MG63 (cell line): ENCODE measurements around the gene WDR90. TPM values are rescaled to one million over a fixed set of nuclear protein-coding genes. Genes with fewer than 3 reads are reported as not detected.

Experiments used
- DNase-seq: peaks from one replicate; pipeline ENCODE4 v3.0.0-alpha.2; 2020
- H3K27me3 ChIP-seq: fragments of 250-450 bp; sonication (Bioruptor Pico); 2 replicates; pipeline ENCODE4 v1.5.1; 2020; ENCODE audit warnings: mild to moderate bottlenecking, moderate library complexity
- H3K36me3 ChIP-seq: fragments of 250-450 bp; sonication (Bioruptor Pico); 2 replicates; pipeline ENCODE4 v1.5.1; 2020; ENCODE audit warnings: mild to moderate bottlenecking, moderate library complexity
- H3K4me3 ChIP-seq: fragments of 250-450 bp; sonication (Bioruptor Pico); 2 replicates; pipeline ENCODE4 v1.5.1; 2020; ENCODE audit warnings: mild to moderate bottlenecking, moderate library complexity
- H3K9me3 ChIP-seq: fragments of 250-450 bp; sonication (Bioruptor Pico); 2 replicates; pipeline ENCODE4 v1.5.1; 2020; ENCODE audit warnings: mild to moderate bottlenecking, moderate library complexity
- total RNA-seq: library from RNA; depleted of rRNA; stranded (reverse); fragments of >200 nt; shearing (Covaris generic); gene quantifications from 2 replicates; pipeline ENCODE4 v1.2.3, GENCODE V29; 2014; ENCODE audit warnings: low replicate concordance

The WDR90 gene
- total RNA-seq, 1 experiment from 2014 or later = 17.3 TPM

DNA sequence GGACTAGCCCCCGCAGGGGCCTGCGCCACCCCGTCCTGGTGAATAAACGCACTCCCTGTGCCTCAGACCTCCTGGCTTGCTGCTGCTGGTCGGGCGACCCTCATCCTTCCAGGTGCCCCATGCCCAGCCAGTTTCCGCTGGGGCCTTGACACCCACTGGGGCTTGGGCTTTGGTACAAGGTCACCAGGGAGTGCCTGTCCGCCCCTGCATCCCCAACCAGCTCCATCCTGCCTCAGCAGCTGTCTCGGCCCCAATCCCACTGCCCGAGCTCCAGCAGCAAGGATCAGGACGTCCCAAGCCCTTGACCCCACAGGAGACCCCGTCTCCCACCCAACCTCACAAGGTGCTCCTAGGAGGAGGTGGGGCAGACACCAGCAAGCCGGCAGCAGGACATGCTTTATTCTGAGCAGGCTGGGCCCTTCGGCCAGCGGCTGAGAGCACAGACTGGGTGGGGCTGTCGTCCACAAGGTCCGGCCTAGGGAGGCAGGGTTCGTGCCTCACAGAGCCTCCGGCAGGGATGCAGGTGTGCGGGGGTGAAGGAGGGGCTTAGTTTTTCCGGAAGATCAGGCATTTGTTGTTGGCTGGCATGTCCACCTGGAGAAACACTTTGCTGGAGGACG, 15.0 kb upstream of the WDR90 start:
- Histone ChIP-seq H3K27me3 (no peaks in the 10 kb centered on the region), H3K9me3 (no peaks in the 10 kb centered on the region)
- no peak for DNase-seq

DNA sequence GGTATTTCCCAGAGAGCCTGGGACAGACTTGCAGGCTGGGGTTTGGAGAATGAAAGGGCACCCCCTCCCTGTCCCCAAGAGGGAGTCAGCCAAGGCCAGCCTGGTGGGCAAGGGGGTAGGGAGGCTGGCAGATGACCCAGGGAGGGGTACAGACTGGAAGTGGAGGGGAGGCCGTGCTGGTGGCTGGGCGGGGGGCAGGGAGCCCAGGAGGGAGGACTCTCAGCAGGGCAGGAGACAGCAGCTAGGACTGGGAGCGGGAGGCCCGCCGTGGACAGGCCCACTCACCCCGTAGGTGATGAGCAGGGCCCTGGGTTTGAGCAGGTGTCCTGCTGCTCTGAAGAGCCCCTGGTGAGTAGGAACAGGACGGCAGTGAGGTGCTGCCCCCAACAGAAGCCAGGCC, 14.2 kb upstream of the WDR90 start:
- Histone ChIP-seq H3K36me3 (peaks cover 9% of the 10 kb centered on the region), H3K4me3 (peak overlapping the region; percentile 63), H3K27me3 (no peaks in the 10 kb centered on the region)

More for the DNA sequence above, 15.0 kb upstream of the WDR90 start:
- peaks cover 9% of the 10 kb centered on the region for H3K36me3 ChIP-seq
- H3K4me3 ChIP-seq = no peak overlapping the region

DNA sequence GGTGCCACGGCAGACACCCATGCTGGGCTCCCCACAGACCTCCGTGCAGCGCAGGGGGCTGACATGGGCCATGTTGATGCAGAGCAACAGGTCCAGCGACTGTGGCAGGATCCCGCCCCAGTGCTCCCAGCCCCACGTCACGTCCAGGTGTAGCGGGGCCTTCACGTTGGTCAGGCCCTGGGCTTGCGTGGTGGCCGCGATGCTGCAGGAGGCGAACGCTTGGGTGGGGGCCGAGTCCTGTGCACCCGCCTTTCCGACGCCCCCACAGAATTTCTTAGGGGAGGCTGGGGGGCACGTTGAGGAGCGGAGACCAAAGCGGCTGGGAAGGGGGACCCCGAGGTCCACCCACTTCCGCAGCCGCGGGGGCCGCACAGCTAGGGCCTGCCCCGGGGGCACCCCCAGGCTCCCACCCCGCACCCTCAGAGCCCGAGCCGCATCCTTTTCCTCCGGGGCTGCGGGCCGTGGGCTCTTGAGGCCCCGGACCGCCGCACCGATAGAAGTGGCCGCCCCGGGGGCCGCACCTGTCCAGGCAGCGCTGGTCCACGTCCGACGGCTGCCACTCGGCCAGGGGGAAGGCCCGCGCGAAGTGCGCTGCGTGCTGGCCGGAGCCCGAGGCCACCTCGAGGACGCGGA, 13.5 kb upstream of the WDR90 start:
- Histone ChIP-seq H3K36me3 (peaks cover 9% of the 10 kb centered on the region), H3K9me3 (no peaks in the 10 kb centered on the region)
- DNase-seq = no peak

More for the DNA sequence above, 14.2 kb upstream of the WDR90 start:
- H3K9me3 ChIP-seq = no peaks in the 10 kb centered on the region
- DNase-seq = no peak

DNA sequence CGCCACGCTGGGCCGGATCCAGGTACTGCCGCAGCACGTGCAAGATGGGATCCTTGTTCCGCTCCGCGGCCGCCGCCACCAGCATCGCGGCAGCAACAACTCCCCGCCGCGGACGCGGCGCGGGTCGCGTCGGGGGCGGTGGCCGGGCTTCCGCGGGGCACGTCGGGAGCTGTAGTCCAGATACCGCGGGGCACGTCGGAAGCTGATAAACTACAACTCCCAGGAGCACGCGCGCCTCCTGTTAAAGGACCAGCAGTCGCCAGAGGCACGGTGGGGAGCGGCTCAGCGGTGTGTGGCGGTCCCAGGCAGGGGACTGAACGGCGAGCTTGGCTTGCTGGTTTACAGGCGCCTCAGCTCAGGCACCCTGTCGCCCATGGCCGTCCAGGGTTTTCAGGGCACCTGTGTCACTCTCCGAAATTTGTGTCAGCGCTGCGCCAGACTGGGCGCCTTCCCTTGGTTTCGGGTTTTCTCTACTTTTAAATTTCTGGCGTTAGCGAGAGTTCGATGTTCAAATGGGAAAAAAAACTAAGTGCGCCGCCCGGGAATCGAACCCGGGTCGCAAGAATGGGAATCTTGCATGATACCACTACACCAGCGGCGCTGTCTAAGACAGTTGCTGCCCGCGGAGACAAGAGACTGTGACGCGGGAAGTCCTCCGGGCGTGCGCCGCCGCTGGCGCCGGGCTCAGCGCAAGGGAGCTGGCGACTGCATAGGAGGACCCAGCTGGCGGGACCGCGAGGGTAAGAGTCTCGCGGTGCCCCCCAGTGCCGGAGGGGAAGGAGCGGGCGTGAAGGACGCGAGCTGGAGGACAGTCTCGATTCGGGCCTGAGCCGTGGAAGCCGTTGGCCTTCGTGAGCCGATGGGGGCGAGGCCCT, 12.7 kb upstream of the WDR90 start, which contains the start of gene METTL26:
METTL26 (minus strand) TSS at position 100 of the 875 bp plus-strand sequence; CDS start at position 85, 15 bp downstream.
- H3K4me3 ChIP-seq = peak within 1 kb of the TSS; percentile 63
- peak; percentile 95 for DNase-seq
- peaks cover 9% of the 10 kb centered on the region for H3K36me3 ChIP-seq
- no peaks in the 10 kb centered on the region for H3K9me3 ChIP-seq
- no peaks in the 10 kb centered on the region for H3K27me3 ChIP-seq

More for the DNA sequence above, 13.5 kb upstream of the WDR90 start:
- Histone ChIP-seq H3K4me3 (peak overlapping the region; percentile 63), H3K27me3 (no peaks in the 10 kb centered on the region)

DNA sequence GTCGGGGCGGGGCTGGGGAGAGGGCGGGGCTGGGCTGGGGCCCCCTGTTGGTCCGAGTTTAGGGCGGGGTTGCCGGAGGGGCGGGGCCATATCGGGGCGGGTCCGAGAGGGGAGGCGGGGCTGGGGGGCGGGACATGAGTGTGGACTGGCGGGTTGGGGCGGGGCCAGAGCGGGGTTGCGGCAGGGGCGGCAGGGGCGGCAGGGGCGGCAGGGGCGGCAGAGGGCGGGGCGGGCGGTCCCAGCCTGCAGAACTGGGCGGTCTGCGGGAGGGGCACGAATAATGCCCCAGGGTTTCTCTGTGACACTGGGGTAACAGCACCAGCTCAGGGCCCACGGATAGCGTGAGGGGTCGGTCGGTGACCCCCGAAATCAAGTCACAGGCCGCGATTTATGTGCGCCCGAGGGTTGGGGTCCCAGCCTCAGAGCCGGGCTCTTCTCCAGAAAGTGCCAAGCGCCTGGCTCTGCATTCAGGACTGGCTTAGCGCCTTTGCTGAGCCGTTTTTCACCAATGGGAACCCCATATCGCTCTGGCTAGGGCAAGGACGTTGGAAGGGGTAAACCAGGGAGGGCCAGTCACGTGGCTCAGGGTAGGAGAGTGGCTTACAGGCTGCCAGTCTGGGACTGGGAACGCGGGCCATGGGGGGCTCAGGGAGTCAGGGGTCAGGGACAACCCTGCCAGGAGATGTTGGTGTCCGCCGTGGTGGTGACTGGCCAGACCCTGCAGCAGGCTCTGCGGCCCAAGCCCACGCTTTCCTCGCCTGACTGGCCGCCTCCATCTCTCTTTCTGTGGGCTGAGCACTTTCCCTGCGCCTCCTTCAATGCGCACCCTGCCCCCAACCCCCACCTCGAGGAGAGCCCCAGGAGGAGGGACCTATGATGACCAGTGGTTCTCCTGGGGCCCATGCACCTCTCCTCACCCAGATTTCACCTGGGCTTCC, 11.8 kb upstream of the WDR90 start:
- peak; percentile 83 for DNase-seq
- Histone ChIP-seq H3K9me3 (no peaks in the 10 kb centered on the region), H3K4me3 (peak overlapping the region; percentile 63)

DNA sequence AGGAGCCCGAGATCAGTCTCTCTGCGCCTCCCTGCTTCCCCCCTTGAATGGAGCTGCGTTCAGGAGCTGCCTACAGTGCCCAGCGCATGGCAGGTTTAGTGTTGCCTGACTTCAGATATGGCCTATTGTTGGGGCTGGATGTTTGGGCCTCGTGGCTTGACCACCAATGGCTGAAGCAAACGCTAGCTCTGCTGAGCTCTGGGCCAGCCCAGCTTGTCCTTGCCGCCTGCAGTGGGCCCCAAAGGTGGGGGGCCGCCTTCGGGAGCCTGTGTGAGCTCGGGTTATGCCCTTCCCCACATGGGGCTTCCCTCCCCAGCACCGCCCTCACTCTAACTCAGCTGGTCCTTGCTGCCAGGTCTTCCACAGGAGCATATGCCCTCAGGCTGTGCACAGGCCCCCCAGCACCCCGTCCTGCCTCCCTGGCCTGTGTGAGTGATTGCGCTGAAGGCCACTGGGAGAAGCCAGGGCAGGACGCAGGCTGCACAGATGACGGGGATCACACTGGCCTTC, 11.1 kb upstream of the WDR90 start:
- Histone ChIP-seq H3K27me3 (no peaks in the 10 kb centered on the region), H3K36me3 (peaks cover 15% of the 10 kb centered on the region), H3K4me3 (no peak overlapping the region), H3K9me3 (no peaks in the 10 kb centered on the region)
- DNase-seq = no peak

More for the DNA sequence above, 11.8 kb upstream of the WDR90 start:
- Histone ChIP-seq H3K27me3 (no peaks in the 10 kb centered on the region), H3K36me3 (peaks cover 9% of the 10 kb centered on the region)

DNA sequence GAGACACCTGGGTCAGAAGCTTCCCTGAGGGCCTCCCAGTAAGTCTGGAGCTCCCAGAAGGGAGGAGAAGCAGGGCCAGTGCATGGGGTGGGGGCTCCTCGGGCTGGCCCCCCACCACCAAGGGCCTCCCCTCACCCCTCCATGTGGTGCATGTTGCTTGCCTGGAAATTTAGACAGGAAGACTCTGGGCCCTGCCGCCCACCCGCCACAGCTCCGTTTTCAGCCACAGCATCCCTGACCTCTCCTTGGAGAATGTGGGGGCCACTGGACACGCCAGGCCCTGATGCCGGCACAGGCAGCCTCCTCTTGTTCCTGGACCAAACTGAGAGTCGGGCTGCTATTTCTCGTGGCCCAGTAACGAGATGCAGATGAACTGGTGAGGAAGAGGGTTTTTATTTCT, 10.3 kb upstream of the WDR90 start:
- peaks cover 19% of the 10 kb centered on the region for H3K36me3 ChIP-seq
- H3K4me3 ChIP-seq = no peak overlapping the region
- DNase-seq = no peak
- no peaks in the 10 kb centered on the region for H3K9me3 ChIP-seq
- no peaks in the 10 kb centered on the region for H3K27me3 ChIP-seq

DNA sequence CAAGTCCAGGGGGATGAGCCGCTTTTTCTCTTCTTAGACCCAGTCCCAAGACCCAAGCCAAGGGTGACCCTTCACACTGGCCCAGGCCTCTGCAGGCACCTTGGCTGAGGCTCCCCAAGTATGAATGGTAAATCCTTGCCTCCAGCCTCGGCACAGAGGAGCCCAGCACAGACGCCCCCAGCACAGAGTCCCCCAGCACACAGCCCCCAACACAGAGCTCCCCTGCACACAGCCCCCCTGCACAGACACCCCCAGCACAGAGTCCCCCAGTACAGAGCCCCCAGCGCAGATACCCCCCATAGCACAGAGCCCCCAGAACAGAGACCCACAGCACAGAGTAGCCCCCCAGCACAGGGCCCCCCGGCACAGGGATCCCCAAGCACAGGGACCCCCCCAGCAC, 8.6 kb upstream of the WDR90 start:
- Histone ChIP-seq H3K9me3 (no peaks in the 10 kb centered on the region), H3K4me3 (no peak overlapping the region), H3K36me3 (peaks cover 20% of the 10 kb centered on the region), H3K27me3 (no peaks in the 10 kb centered on the region)
- no peak for DNase-seq

DNA sequence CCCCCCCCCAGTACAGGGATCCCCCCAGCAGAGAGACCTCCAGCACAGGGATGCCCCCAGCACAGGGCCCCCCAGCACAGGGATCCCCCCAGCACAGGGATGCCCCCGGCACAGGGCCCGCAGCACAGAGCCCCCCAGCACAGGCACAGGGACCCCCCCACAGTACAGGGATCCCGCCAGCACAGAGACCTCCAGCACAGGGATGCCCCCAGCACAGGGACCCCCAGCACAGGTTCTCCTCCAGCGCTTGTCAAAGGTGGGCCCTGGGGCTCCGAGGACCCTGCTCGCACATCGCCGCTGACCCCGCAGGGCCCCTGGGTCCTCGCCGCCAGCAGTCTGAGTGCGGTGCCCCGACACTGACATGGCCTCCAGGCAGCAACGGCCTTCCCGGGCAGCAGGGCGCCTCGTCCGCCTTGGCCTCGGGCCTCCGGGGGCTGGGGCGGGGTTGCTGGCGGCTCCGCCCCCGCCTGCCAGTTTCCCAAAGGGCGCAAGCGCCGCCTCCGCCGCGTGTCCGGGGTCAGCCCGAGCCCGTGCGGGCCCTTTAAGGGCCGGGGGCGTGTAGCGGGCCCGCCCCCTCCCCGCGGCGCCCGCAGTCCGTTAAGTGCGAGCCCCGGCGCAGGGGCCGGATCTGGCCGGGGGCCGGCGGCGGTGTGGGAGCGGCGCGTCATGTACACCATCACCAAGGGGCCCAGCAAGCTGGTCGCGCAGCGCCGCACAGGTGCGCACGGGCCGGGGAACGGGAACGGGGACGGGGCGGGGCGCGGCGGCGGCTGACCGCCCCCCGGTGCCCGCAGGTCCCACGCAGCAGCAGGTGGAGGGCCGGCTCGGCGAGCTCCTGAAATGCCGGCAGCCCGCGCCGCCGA, 7.6 kb upstream of the WDR90 start, which contains the start of gene MCRIP2:
MCRIP2 (plus strand) TSS at position 503 of the 863 bp plus-strand sequence; CDS start at position 667, 164 bp downstream.
- Histone ChIP-seq H3K4me3 (peak within 1 kb of the TSS; percentile 63), H3K36me3 (peaks cover 20% of the 10 kb centered on the region), H3K27me3 (no peaks in the 10 kb centered on the region), H3K9me3 (no peaks in the 10 kb centered on the region)
- DNase-seq = peak; percentile 91

DNA sequence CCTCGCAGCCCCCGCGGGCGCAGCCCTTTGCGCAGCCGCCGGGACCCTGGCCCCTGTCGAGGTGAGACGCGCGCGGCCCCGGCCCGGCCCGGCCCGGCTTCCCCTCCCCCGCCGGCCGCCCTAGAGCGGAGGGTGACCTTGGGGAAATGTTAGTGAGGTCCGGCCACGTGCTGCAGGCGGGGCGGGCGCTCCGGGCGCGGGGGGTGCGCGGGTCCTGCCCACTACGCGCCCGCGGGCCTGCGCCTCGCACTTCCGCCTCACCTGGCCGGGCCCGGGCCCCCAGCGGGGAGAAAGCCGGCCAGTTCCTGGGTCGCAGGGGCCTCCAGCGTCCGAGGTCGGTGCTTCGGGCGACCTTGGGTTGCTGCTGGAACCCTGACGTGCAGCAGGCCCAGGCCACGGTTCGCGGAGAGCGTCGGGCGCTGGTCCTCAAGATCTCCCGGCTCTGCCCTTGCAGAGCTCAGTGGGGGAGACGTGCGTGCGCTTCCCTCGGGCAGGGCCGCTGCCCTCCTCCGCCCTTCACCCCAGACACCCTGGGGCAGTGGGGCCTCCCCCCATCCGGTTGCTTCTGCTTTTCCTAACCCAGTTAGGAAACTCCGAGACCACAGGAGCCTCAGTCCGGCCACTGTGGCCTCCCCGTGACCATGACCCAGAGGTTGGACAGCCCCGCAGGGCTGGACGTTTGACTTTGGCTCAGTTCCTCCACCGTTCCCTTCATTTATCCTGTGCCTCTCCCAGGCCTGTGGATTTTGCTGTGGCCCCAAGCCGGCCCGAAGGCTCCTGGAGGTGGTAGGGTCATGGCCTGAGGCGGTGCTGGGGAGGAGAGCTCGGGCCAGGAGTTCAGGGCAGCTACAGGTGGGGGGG, 6.7 kb upstream of the WDR90 start:
- peak overlapping the region; percentile 63 for H3K4me3 ChIP-seq
- peaks cover 25% of the 10 kb centered on the region for H3K36me3 ChIP-seq
- H3K27me3 ChIP-seq = no peaks in the 10 kb centered on the region
- H3K9me3 ChIP-seq = no peaks in the 10 kb centered on the region
- DNase-seq = peak; percentile 56

DNA sequence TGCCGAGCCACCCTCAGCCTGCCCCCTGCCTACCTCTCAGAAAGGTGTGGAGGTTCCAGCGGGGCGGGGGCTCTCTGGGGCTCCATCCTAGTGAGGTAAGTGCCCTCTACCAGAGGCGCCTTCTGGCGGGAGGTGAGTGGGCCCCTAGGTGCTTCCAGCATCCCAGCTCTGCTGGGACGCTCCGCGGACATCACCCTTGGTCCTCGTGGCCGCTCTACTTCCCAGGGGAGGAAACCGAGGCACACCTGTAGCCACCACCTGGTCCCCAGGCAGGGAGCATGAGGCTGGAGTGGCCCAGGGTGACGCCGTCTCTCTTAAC, 6.2 kb upstream of the WDR90 start:
- Histone ChIP-seq H3K36me3 (peaks cover 28% of the 10 kb centered on the region), H3K9me3 (no peaks in the 10 kb centered on the region), H3K4me3 (peak overlapping the region; percentile 63), H3K27me3 (no peaks in the 10 kb centered on the region)
- DNase-seq = no peak

DNA sequence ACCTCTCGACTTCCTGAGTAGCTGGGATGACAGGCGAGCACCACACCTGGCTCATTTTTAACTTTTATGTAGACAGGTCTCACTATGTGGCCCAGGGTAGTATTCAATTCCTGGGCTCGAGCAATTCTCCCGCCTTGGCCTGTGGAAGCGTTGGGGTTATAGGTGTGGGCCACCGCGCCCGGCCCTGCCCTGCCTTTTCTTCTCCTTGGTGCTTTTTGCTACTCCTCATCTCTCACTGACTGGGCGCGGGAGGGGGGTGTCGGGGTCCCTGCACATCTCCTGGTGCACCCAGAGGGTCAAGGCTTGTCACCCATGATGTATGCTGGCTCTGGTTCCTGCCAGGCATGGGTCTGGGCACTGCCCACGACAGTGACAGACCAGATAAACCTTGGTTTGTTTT, 4.6 kb upstream of the WDR90 start:
- H3K36me3 ChIP-seq = peaks cover 33% of the 10 kb centered on the region
- H3K4me3 ChIP-seq = no peak overlapping the region
- no peaks in the 10 kb centered on the region for H3K9me3 ChIP-seq
- H3K27me3 ChIP-seq = no peaks in the 10 kb centered on the region
- DNase-seq = no peak

DNA sequence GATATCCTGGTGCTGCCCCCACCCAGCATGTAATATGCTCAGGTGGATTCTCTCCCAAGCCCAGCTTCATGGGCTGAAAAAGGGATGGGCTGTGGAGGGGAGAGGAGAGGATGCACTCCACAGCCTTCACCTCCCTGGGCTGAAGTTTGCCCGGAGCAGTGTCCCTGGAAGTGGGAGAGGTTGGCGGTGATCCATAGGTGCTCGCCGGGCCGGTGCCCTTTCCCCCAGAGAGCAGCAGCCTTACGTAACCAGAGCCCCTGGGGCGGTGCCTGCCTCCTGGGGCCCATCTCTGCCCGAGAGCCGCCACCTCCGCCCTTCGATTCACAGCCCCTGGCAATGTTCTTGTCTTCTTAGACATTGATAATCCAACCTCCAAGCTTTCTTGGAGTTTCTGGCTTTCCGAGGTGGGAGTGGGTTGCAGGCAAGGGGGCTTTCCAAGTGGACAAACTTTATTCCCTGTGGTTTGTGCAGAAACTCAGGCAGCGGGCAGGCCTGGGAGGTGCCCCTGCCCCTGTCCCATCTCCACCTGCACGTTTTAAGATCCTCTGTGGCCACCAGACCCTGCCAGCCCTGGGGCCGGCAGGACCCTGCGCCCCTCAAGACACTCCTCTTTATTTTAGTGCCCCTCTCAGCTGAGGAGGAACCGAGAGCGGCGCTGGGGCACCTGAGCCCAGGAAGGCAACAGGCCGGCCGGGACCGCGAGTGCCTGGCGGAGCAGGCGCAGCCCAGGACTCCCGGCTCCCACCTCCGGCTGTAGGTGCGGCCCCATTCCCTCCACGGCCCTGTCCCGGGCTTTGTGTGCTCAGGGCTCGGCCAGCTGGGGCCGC, 3.1 kb upstream of the WDR90 start:
- Histone ChIP-seq H3K27me3 (no peaks in the 10 kb centered on the region), H3K4me3 (no peak overlapping the region)

DNA sequence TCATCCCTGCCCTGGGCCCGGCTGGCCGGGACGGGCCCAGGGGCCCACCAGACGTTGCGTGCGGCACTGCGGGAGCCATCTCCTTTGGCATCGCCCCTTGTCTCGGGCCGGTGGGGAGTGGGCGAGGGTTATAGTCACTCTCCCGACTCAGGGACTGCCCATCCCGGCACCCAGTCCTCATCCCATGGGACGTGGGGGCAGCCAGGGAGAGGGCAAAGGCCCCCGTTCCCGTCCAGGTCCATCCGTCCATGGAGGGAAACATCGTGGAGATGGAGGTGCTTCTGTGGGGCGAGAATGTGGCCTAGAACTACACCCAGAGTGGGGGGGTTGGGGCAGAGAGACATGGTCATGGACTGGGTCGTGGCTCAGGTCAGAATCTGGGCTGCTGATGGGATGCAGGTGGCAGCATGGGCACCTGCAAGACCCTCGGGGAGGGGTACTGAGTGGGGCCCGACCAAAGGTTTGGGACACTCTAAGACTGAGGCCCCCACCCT, 2.4 kb upstream of the WDR90 start:
- H3K27me3 ChIP-seq = no peaks in the 10 kb centered on the region
- H3K9me3 ChIP-seq = no peaks in the 10 kb centered on the region
- DNase-seq = no peak
- H3K36me3 ChIP-seq = peaks cover 48% of the 10 kb centered on the region
- no peak overlapping the region for H3K4me3 ChIP-seq

More for the DNA sequence above, 3.1 kb upstream of the WDR90 start:
- DNase-seq = no peak
- peaks cover 44% of the 10 kb centered on the region for H3K36me3 ChIP-seq
- no peaks in the 10 kb centered on the region for H3K9me3 ChIP-seq
